ENCODE measurements around the gene ULK4. TPM values are rescaled to one million over a fixed set of nuclear protein-coding genes. Genes with fewer than 3 reads are reported as not detected.

Gene ULK4
- total and polyA plus RNA-seq, 2 of the 4 experiments (the other 2 are of a cell fraction): 2.7 to 5.0 TPM

DNA sequence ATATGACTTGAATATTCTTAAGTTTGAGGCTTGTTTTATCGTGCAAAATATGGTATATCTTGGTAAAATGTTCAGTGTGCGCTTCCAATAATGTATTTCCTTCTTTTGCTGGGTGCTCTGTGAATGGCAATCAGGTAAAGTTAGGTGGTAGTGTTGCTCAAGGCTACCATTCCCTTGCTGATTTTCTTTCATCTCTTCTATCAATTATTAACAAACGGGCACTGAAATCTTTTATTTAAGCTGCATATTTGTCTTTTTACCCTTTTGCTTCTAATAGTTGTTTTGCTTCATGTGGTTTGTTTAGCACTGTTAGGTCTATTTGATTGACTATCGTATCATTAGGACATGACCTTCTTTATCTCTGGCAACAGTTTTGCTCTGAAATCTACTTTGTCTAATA lies 520.3 kb downstream of the ULK4 start:
- Histone ChIP-seq H3K4me1 (ENCODE audit: control insufficient read depth, insufficient read depth, low read length) (no peaks in the 10 kb centered on the region), H3K4me3 (ENCODE audit: insufficient read depth, low read depth, low read length) (no peak overlapping the region), H2BK15ac (ENCODE audit: low read depth, low read length) (no peak overlapping the region), H4K20me1 (ENCODE audit: insufficient read depth, low read length) (no peaks in the 10 kb centered on the region), H3K9me1 (ENCODE audit: insufficient read depth, low read length) (no peaks in the 10 kb centered on the region), H3K9ac (ENCODE audit: low read depth, low read length) (no peak overlapping the region), H2AK9ac (replicated peaks; ENCODE audit: low read depth, low read length, poor library complexity) (no peak overlapping the region), H3K27me3 (ENCODE audit: control insufficient read depth, insufficient read depth, low read length) (no peaks in the 10 kb centered on the region), H3K36me3 (ENCODE audit: control insufficient read depth, insufficient read depth, low read length) (no peaks in the 10 kb centered on the region), H3K79me1 (ENCODE audit: low read depth in 1 of 2, low read length in 2 of 2) (no peaks in the 10 kb centered on the region), H4K5ac (ENCODE audit: low read depth, low read length) (no peak overlapping the region), H3K4ac (ENCODE audit: low read depth, low read length) (no peak overlapping the region), H4K91ac (ENCODE audit: insufficient read depth, low read depth, low read length) (no peak overlapping the region), H3K18ac (ENCODE audit: low read depth, low read length) (no peak overlapping the region), H3K9me3 (ENCODE audit: control insufficient read depth, insufficient read depth, low read length) (no peaks in the 10 kb centered on the region), H2BK20ac (ENCODE audit: low read depth, low read length) (no peak overlapping the region), H2AK5ac (ENCODE audit: low read depth, low read length) (no peak overlapping the region), H4K8ac (ENCODE audit: low read depth in 2 of 2, low read length in 2 of 2) (no peak overlapping the region), H3K56ac (ENCODE audit: extremely low read depth, insufficient read depth, low read length) (no peak overlapping the region), H2BK5ac (ENCODE audit: low read depth, low read length, poor library complexity, severe bottlenecking) (no peak overlapping the region), H3K23ac (ENCODE audit: low read depth, low read length) (no peak overlapping the region), H3K14ac (replicated peaks; ENCODE audit: low read depth, low read length) (no peak overlapping the region), H2BK120ac (ENCODE audit: low read depth, low read length) (no peak overlapping the region), H3K27ac (ENCODE audit: insufficient read depth, low read length) (no peak overlapping the region), H3K4me2 (ENCODE audit: low read depth, low read length) (no peak overlapping the region), H2AFZ (replicated peaks; ENCODE audit: low read length, poor library complexity) (no peak overlapping the region)
- in situ Hi-C loops (cut with MboI; ENCODE audit: low sequenced_read_pairs): no loop called here
- POLR2A ChIA-PET (ENCODE audit: unreplicated experiment): no interaction called here
- BruUV-seq (replicated peaks): no TSS peak
- no CpG with 5 or more reads among the region's 4 CpGs for WGBS, 2 experiments (ENCODE audit: extremely low coverage in 2 of 2, insufficient read length in 1 of 2)
- ATAC-seq (ENCODE audit: low read depth) (no peak), DNase-seq (no peak)
- intact Hi-C loops (cut with micrococcal nuclease): no loop called here
- dilution Hi-C loops (cut with HindIII; ENCODE audit: low sequenced_read_pairs, unreplicated experiment): no loop called here
- TF ChIP-seq RAD21 (IDR thresholded peaks at IDR 0.05; ENCODE audit: low read length) (no peak), CHD1 (IDR thresholded peaks at IDR 0.05; ENCODE audit: low read depth, low read length) (no peak), MAFK (IDR thresholded peaks at IDR 0.05; ENCODE audit: low read depth, low read length) (no peak), MAZ (IDR thresholded peaks at IDR 0.05; ENCODE audit: borderline replicate concordance, low read depth, low read length) (no peak), RFX5 (IDR thresholded peaks at IDR 0.05; ENCODE audit: low read depth, low read length) (no peak), CEBPB (IDR thresholded peaks at IDR 0.05; ENCODE audit: low read depth, low read length) (no peak), USF2 (IDR thresholded peaks at IDR 0.05; ENCODE audit: low read depth, low read length) (no peak), BHLHE40 (IDR thresholded peaks at IDR 0.05; ENCODE audit: low read depth, low read length) (no peak), RCOR1 (IDR thresholded peaks at IDR 0.05; ENCODE audit: insufficient replicate concordance, low read length) (no peak), POLR2A (IDR thresholded peaks at IDR 0.05; ENCODE audit: low read depth, low read length) (no peak), SMC3 (IDR thresholded peaks at IDR 0.05; ENCODE audit: low read depth, low read length) (no peak), ELK1 (IDR thresholded peaks at IDR 0.05; ENCODE audit: borderline replicate concordance, low read depth, low read length) (no peak), NFE2L2 (IDR thresholded peaks at IDR 0.05; ENCODE audit: low read depth, low read length) (no peak), FOS (IDR thresholded peaks at IDR 0.05; ENCODE audit: low read depth, low read length) (no peak), MXI1 (IDR thresholded peaks at IDR 0.05; ENCODE audit: borderline replicate concordance, low read depth, low read length) (no peak)
- CTCF ChIA-PET: no interaction called here
